Thyroid gland (tissue), 4 donors: ENCODE results near the gene CA10.

ENCODE experiments used
- POLR2A ChIP-seq, 2 donors: fragments of 450-650 bp; IDR thresholded peaks; one replicate each; pipeline ENCODE4 v1.6.1; 2017; ENCODE audit warnings: antibody characterized with exemption in 2 of 2, mild to moderate bottlenecking in 2 of 2, moderate library complexity in 1 of 2
- TF ChIP-seq, protein P1 (sequence below), 6 experiments: fragments of 200-600 bp in 3 of 6; fragments of 450-650 bp in 3 of 6; sonication (generic) in 3 of 6; IDR thresholded peaks; one replicate each; pipeline ENCODE4 v1.5.1; 2016 to 2019; ENCODE audit warnings: antibody characterized with exemption in 6 of 6, mild to moderate bottlenecking in 2 of 6, inconsistent platforms in 1 of 6, moderate library complexity in 1 of 6

DNA sequence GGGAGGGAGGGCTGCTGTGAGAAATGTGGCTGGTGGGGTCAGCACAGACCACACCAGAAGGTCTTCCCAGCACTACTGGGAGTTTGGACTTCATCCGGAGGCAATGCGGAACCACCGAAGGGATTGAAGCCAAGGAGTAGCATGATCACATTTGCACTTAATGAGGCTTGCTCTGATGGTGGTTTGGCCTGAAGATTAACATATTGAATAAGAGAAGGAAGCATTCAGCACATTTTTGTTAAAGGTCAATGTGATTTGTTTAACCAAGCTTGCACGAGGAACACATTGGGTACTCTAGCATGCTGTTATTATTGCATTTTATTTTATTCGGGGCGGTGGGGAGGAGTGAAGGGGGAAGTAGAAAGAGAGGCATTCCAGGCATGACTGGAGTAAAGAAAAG, 519.5 kb downstream of the CA10 start:
- TF ChIP-seq, protein P1, sequence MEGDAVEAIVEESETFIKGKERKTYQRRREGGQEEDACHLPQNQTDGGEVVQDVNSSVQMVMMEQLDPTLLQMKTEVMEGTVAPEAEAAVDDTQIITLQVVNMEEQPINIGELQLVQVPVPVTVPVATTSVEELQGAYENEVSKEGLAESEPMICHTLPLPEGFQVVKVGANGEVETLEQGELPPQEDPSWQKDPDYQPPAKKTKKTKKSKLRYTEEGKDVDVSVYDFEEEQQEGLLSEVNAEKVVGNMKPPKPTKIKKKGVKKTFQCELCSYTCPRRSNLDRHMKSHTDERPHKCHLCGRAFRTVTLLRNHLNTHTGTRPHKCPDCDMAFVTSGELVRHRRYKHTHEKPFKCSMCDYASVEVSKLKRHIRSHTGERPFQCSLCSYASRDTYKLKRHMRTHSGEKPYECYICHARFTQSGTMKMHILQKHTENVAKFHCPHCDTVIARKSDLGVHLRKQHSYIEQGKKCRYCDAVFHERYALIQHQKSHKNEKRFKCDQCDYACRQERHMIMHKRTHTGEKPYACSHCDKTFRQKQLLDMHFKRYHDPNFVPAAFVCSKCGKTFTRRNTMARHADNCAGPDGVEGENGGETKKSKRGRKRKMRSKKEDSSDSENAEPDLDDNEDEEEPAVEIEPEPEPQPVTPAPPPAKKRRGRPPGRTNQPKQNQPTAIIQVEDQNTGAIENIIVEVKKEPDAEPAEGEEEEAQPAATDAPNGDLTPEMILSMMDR (IDR thresholded peaks at IDR 0.05): no peak
- TF ChIP-seq POLR2A (IDR thresholded peaks at IDR 0.05): no peak
